ENCODE data around the gene KMT2D.

Gene KMT2D

DNA sequence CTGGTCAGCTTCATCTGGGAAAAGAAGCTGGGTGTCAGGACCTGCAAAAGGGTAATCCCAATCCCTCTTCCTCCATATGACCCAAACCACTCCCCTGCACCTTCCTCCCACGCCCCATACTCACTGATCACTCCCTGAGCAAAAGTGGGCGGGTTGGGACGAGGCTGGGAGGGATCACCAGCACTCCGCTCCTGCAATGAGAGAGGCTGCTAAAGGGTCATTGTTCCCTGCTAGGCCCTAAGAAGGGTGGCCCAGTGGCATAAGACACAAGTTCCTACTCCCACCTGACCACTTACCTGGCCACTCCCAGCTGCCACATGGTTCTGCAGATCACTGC lies 26.3 kb downstream of the KMT2D start:
- no peak for DNase-seq

DNA sequence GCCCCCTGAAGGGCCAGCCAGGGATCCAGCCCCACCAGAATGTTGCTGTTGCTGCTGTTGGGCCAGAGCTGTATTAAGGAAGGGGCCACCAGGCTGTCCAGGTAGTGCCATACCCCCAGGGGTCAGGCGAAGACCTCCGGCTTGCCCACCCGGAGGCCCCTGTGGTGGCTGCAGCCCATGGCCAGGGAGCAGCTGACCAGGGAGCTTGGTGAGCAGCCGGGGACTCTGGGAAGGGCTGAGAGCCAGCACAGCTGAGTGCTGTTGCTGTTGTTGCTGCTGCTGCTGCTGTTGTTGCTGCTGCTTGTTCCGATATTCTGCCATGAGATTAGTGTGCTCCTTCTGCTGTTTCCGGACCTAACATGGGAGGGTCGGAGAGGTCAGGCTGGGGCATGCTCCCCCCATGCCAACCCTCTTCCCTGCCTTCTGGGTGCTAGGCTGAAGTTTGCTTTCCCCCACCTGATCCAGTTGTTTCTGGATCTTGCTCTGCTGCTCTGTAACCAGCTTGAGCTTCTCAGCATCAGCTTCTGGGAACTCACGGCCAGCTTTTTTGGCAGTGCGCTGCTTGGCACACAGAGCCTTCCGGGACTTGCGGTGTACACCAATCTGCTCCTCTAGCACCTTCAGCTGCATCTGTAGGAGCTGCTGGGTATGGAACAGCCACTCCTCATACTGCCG lies 26.8 kb downstream of the KMT2D start:
- no peak for DNase-seq

DNA sequence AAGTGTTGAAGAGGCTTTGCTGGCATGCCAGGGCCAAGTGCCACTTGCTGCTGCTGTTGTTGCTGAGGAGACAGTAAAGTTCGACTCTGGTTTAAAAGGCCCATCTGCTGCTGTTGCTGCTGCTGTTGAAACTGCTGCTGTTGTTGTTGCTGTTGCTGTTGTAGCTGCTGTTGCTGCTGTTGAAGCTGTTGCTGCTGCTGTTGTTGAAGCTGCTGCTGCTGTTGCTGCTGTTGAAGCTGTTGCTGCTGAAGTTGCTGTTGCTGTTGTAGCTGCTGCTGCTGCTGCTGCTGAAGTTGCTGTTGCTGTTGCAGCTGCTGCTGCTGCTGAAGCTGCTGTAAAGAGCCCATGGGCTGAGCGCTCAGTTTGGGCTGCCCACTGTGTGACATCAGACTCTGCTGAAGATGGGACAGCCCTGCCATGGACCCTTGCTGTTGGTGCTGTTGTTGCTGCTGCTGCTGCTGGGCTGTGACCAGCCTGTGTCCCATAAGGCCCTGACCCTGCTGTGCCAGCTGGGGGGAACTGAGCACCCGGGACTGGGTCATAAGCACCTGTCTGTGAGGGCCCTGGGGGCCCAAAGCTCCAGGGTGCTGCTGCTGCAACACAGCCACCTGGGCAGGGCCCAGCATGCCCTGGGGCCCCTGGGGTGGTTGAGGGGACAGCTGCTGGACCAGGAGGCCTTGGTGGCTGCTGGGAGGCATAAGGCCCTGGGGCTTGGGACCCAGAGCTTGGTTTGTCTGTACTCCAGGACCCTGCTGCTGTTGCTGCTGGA lies 27.7 kb downstream of the KMT2D start:
- no peak for DNase-seq

DNA sequence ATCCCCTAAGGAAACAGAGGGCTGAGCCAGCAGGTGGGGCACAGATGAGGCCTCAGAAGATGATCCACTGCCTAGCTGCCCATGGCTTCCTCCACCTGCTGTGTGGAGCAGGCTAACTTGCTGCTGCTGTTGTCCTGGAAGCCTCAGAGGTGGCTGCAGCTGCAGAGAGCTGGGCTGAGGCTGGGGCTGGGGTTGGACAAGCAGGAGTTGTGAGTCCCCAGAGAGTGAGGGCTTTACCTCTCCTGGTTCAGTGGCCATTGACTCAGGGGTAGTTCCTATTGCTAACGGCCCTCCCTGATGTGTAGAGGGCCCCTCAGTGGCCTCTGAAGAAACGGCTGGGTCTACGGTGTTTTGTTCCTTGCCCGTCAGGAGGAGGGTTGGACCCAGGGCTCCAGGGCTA lies 28.3 kb downstream of the KMT2D start:
- no peak for DNase-seq

DNA sequence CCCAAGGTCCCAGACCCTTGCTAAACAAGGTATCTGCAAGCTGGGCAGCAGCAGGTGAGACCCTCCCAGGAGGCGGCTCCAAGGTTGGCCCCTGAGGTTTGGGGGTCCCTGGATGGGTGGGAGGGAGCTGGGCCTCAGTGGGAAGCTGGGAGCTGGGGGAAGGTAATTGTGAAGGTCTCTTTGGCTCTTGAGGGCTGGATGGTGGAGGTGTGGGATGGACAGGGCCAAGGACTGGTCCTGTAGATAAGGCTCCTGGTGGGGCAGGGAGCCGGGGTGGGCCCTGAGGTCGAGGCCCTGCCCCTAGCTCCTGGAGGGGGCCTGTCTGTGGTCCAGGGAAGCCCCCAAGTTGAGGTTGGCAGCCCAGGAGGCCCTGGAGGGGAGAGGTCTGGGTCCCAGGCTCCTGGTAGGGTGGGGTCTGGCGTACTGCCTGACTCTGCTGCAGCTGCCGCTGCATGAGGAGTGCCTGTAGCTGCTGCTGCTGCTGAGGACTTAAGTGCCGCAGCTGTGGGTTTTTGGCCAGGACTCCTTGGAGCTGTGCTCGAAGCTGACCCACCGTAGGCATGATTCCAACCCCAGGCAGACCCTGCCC lies 28.9 kb downstream of the KMT2D start:
- no peak for DNase-seq

DNA sequence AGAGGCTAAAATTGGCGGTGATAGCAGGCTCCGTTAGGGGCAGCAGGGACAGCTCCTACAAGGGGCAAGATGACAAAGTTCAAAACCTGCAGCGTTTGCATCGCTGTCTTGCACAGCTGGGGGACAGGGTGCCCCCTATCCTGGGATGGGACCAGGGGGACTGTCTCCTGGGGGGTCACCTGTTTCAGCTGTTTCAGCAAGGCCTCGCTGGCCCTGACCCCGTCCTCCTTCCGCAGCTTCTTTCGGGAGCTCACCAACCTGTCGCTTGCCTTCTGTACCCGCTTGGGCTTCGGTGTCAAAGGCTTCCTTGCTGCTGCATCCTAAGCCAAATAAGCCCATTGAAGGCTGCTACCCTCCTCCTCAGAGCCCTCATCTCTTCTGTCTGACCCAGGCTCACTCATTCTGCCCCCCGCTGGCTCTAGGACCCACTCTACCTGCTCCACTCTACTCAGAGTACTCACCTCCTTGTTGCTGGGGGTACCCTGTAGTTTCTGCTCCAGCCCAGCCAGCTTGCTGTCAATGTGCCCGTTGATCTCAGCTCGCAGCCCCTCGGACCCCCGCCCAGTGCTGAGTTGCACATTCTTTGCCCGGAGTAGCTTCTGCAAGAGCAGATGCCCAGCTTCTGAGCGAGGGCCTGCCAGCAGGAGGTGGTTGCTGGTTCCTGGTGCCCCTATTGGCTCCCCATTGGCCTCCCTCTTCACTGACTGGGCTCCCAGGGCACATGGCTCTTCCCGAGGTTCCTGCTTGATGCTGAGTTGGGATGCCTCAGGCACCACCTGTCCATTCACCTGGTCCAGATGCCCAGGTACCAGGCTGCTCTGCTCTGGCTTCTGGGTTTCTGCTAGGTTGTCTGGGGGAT lies 29.7 kb downstream of the KMT2D start:
- DNase-seq = no peak

DNA sequence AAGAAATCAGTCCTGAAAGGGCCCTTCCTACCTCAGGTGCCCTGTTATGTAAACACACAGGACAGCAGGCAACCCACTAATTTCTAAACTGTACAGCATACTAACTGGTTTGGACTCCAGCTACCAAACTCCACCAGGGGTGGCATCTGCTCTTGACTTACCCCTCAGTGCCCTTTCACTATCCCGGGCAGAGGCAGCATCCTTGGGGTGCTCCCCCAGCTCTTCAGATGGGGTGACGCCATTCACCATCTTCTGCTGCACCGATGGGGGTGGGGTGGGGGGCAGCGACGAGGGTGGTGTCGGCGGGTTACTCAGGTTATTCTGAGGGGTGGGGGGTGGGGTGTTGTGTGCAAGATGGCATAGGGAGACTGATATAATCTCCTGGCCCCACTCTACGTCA lies 30.5 kb downstream of the KMT2D start:
- DNase-seq = no peak

DNA sequence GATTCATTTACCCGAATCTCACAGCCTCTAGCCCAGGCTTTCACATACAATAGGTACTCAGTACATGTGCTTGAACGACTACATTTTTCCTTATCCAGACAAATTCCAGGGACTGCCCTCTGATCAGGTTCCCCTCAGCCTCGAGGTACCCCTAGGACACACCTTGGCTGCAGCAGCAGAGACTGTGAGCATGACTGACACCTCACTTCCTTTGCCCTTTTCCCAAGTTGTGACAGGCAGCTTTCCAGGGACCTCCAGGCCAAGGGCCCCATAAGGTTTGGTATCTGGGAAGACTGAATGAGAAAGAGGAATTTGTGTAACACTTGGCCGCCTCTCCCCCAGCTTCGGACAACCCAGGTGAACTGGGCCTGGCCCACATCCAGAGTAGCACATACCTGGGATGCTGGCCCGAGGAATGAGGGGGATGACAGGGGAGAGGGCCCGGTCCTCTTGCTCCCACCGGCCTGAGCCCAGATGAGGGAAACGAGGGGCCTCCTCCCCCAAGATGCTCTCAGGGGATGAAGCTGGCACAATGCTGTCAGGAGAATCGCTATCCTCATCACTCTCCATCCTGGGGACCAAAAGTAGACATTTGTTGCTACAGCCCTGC lies 31.8 kb downstream of the KMT2D start:
- DNase-seq = no peak

DNA sequence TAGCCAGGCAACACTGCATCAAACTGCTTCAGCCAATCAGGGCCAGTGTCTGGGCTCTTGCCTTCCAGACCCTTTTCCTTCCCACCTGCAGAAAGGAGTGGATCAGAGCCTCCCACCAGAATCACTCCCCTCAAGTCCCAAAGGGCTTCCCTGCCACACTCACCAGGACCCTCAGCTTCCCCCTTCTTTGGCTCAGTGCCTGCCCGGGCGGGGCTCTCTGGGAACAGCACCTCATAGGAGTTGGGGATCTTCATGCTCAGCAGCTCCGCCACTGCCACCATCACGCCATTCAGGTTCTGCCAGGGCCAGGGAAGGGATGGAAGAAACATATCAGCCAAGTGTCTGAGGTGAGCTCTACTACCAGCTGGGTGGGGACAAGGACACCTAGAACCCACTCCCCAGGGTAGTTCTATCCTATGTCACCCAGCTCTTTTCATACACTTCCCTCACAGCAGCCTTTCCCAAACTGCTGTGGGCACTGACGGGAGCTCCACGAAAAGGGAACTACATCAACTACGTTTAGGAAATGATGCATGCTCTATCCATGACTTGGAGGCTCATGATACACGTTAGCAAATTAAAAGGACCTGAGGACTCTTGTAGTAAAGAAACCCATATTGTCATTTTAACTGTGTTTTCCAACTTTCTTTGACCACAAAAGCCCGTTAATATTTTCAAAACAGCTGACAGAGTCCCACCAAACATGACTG lies 32.6 kb downstream of the KMT2D start:
- no peak for DNase-seq

DNA sequence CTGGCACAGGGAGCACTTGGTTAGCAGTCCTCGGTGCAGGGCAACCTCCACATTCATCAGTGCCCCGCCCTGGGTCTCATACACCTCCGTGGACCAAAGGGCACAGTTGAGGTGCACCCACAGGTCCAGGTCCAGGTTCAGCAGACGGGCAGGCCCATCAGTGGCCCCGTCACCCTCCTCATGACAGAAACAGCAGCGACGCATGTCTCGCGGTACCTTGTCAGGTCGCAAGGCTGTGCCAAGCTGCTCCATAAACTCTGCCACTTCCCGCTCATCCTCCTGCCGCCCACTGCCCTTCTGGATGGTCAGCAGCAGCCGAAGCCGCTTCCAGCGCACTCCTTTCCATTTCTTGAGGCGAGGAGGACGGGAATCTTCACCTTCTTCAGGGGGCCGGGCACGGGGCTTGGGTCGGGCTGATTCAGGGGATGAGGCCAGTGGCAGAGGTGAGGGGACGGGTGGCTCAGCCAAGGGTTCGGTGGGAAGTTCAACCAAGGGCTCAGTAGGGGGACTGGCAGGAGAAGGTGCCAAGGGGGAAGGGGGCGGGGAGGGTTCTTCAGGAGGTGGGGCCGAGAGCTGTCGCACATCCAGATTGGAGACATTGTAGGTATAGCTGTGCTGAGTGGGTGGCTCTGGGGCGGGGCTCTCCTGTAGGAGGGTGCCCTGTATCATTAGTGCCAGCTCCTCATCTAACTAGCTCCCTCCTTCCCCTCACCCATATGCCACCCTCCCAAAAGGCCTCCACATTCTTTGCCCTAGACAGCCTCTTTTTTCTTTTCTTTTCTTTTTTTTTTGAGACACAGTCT lies 33.7 kb downstream of the KMT2D start:
- no peak for DNase-seq

DNA sequence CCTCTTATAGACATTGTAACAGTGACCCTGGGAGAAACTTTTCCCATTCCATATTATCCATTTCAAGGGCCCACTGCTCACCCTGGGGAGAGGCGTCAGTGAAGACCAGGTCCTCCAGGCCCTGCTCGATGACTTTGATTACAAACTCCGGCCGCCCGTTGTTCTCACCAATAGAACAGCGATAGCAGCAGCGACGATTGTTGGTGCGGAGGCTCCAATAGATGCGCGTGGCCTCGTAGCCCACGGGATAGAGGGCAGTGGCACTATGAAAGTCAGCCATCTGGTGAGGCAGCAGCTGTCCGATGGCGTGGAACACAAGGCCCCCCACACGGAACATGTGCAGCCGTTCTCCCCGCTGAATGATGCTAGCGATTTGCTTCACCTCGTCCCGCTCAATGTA lies 34.5 kb downstream of the KMT2D start:
- DNase-seq = no peak

DNA sequence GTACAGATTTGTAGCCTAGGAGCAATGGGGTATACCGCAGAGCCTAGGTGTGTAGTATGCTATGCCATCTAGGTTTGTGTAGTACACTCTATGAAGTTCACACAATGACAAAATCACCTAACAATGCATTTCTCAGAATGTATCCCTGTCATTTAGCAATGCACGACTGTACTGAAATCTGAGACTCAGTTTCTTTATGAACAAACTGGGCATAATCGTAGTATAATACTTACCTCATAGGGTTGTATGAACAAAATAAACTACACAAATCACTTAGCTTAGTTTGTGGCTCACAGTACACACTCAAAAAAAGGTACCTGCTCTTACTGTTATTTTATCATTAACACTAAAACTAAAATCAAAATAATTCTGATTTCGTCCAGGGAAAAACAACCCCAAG lies 35.1 kb downstream of the KMT2D start:
- DNase-seq = no peak

DNA sequence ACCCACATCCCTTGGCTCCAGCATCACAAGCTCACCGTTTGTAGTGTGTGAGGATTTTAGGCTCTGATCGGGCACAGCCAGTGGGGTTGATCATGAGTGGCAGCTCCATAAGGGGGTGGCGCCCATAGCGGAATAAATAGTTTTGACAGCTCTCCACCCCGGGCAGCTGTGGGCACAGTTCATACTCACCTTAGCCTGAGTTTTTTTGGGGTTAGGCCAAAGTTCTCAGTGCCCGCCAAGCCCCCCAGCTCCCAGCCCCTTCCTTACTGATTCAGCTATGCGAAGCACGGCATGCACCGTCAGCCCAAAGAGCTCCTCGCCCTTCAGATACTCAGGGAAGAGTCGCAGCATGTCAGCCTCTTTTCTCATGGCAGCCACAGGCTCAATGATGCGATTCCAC lies 36.1 kb downstream of the KMT2D start:
- DNase-seq = no peak

DNA sequence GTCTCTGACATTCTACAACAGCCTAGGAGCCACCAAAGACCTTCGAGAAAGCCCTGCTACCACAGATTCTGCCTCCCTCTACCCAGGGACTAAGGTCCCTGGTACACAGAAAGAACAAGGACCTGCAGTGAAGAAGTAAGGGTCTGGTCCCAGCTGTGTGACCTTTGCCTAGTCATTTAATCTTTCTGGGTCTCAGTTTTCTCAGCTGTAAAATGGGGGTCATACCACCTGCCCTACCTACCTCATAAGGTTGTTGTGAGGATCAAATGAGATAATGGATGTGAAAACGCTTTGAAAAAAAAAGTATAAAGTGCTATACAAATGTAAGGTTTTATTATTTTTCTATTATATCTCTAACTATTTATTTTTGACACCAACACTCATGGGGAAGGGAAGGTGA lies 36.8 kb downstream of the KMT2D start:
- no peak for DNase-seq

DNA sequence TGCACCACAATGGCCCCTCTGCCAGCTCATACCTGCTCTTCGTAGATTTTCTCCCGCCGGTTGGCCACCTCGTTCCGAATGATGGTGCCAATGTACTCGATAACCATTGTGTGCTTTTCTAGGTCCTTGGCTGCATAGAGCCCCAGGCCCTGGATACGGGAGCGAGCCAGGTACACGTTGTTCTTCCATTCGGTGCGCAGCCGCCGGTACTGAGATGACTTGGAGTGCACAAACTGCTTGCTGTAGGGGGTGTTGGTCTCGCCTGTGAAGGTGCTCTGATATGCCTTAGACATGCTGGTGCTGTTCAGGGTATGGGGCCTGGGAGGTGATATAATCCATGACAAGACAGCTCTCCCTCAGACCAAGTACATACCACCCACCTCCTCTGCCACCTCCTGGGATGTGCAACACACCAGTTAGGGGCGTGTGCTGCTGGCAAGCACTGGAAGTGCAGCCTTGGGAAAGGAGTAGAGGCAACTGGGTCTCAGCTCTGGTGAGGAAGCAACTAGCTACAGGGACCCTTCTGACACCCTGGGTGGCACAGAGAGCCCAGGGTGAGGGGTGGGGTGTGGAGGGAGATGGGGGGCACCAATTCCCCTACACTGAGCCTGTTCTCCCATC lies 37.9 kb downstream of the KMT2D start:
- DNase-seq = no peak

DNA sequence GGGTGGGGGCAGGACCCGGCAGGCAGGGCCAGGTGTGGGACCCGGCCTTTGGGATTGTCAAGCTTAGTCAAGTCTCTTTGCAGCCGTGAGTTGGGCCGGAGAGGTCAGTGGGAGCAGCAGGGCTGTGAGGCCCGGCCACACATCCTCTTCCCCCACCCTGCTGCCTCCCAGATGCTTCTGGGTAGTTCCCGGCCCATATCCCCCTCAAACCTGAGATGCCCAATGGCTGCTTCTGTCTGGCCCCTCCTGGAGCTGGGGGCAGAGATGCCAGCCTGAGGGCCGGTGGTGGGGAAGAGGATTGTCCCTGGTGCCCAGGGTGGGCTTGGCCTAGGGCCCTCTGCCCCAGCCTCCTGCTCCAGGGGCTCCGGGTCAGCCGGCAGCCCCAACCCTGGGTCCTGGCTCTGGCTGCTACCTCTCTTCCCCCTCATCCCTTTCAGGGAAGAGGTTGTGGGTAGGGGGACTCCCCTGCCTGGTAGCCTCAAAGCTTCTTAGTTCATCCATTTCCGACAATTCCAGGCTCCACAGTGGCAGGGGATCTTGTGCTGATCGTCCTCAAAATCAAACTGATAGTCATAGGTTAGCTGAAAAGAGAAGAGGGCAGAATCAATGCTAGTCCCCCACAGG lies 39.2 kb downstream of the KMT2D start:
- no peak for DNase-seq

DNA sequence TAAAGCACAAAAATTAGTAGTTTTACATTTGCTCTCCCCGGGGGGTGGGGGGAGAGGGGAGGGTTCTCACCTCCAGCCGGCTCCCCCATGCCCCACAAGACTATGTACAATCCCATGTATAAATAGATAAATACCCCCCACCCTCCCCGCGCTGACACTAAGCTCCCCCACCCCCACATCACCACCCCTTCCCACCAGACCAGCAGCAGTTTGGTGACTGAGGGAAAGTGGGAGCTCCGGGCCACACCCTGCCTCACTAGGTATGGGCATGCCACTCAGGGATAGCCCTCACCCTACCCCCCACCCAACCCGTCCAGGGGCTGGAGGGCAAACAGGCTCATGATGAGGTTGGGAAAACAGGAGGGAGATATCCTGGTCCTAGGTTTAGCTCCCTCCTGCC lies 40.2 kb downstream of the KMT2D start:
- DNase-seq = no peak

DNA sequence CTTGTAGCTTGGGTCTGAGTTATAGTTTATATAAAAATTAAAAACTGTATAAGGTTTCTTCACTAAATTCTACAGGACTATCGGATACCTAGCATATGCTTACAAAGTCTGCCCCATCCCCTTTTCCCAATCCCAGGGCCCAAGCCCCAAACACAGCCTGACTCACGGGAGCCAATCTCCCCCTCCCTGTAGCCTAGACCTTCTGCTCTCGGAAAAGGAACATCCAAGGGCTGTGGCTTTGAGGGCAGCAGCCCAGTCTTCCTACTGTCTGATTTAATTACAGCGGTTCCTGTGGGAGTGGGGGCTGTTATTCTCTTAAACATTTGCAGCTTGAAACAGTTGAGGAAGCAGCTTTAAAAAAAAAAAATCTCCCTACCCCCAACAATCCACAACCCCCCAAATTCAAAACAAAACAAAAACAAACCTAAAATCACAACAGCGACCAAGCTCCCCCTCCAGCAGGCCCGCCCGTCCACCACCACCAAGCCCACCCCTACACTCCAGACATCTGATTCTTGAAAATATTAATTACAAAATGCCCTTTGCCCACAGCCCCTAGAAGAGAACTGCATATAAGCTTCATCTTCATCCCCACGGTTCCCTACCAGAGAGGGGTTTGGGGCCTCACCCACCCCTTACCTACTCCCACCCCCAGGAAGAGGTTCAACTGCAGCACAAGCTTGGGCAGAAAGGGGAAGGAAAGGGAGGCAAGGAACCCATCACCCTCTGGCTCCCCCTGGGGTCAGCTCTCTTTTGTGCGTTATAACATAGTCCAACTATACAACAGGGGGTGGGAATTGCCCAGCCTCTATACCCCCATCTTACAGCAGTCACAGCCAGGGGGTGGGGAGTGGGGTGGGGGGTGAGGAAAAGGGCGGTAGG lies 40.9 kb downstream of the KMT2D start:
- DNase-seq = peak in 1 of 2 experiments; percentile 41

DNA sequence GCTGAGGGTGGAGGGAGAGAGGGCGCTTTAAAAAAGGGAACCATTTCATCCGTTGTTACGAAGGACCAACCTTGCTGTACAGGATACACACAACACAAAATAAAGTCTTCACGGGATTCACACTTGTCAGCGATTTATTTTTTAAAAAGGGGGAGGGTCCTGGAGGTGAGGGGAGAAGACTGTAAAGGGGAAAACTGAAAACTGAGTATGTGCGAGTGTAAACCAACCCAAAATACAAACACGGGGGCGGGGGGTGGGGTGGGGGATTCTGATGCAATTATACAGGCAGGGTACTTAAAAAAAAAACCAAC lies 41.5 kb downstream of the KMT2D start:
- DNase-seq = no peak
